Suppressor macrophage treated with lipopolysaccharide for 1 hour (primary cell): ENCODE results near the gene NCKAP5.

Experiments
- DNase-seq, 3 donors: peaks; one replicate each; pipeline ENCODE4 v3.0.0-alpha.2; 2020 to 2022

The NCKAP5 gene

GRCh38 chr2:132681766-132682165, 886.5 kb downstream of the NCKAP5 start:
- DNase-seq = no peak

GRCh38 chr2:132680544-132680943, 887.7 kb downstream of the NCKAP5 start:
- DNase-seq = no peak

GRCh38 chr2:132678483-132678882, 889.8 kb downstream of the NCKAP5 start:
- DNase-seq = no peak

GRCh38 chr2:132677661-132678060, 890.6 kb downstream of the NCKAP5 start:
- no peak for DNase-seq

GRCh38 chr2:132676999-132677398, 891.3 kb downstream of the NCKAP5 start:
- DNase-seq = no peak

GRCh38 chr2:132671151-132671835, 897.0 kb downstream of the NCKAP5 start:
- DNase-seq = no peak

- DNase-seq = no peak
Measured at GRCh38 chr2:132670496-132671150, 897.6 kb downstream of the NCKAP5 start.

GRCh38 chr2:132669908-132670495, 898.3 kb downstream of the NCKAP5 start, which contains the start of gene LYPD1:
TSS of gene LYPD1 (minus strand) at chr2:132670205. CDS start at chr2:132669932, 273 bp downstream.
- no peak for DNase-seq

GRCh38 chr2:132668987-132669907, 899.0 kb downstream of the NCKAP5 start:
- no peak for DNase-seq

- DNase-seq = no peak
Measured at GRCh38 chr2:132668189-132668823, 900.0 kb downstream of the NCKAP5 start.

- DNase-seq = no peak
Measured at GRCh38 chr2:132667706-132668105, 900.6 kb downstream of the NCKAP5 start.

GRCh38 chr2:132665401-132666140, 902.7 kb downstream of the NCKAP5 start:
- DNase-seq = no peak

- DNase-seq = no peak
Measured at GRCh38 chr2:132664096-132664495, 904.2 kb downstream of the NCKAP5 start.

GRCh38 chr2:132662732-132663131, 905.5 kb downstream of the NCKAP5 start:
- no peak for DNase-seq

- no peak for DNase-seq
Measured at GRCh38 chr2:132659331-132659730, 908.9 kb downstream of the NCKAP5 start.

GRCh38 chr2:132656266-132656975, 911.8 kb downstream of the NCKAP5 start:
- DNase-seq = no peak

- no peak for DNase-seq
Measured at GRCh38 chr2:132654968-132655367, 913.3 kb downstream of the NCKAP5 start.

- no peak for DNase-seq
Measured at GRCh38 chr2:132654335-132654734, 913.9 kb downstream of the NCKAP5 start.

GRCh38 chr2:132652474-132652873, 915.8 kb downstream of the NCKAP5 start:
- no peak for DNase-seq

- DNase-seq = peak in 2 of 3 donors; percentile 15 to 42
Measured at GRCh38 chr2:132651115-132652045, 916.9 kb downstream of the NCKAP5 start.
